ENCODE measurements around the gene TP53BP1.
A peak's percentile ranks its signal among the peaks of the same experiment; 100 is the strongest.
"Not testable (repeated sequence)": the region's sequence is repeated elsewhere in the genome, so short reads cannot be mapped to it uniquely, and the experiment has no call there.

The TP53BP1 gene, protein sequence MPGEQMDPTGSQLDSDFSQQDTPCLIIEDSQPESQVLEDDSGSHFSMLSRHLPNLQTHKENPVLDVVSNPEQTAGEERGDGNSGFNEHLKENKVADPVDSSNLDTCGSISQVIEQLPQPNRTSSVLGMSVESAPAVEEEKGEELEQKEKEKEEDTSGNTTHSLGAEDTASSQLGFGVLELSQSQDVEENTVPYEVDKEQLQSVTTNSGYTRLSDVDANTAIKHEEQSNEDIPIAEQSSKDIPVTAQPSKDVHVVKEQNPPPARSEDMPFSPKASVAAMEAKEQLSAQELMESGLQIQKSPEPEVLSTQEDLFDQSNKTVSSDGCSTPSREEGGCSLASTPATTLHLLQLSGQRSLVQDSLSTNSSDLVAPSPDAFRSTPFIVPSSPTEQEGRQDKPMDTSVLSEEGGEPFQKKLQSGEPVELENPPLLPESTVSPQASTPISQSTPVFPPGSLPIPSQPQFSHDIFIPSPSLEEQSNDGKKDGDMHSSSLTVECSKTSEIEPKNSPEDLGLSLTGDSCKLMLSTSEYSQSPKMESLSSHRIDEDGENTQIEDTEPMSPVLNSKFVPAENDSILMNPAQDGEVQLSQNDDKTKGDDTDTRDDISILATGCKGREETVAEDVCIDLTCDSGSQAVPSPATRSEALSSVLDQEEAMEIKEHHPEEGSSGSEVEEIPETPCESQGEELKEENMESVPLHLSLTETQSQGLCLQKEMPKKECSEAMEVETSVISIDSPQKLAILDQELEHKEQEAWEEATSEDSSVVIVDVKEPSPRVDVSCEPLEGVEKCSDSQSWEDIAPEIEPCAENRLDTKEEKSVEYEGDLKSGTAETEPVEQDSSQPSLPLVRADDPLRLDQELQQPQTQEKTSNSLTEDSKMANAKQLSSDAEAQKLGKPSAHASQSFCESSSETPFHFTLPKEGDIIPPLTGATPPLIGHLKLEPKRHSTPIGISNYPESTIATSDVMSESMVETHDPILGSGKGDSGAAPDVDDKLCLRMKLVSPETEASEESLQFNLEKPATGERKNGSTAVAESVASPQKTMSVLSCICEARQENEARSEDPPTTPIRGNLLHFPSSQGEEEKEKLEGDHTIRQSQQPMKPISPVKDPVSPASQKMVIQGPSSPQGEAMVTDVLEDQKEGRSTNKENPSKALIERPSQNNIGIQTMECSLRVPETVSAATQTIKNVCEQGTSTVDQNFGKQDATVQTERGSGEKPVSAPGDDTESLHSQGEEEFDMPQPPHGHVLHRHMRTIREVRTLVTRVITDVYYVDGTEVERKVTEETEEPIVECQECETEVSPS (N-terminal part only)

GRCh38 chr15:43492673-43493601, at the start of gene TP53BP1:
TP53BP1 (minus strand) TSS chr15:43493156; CDS start chr15:43493043, 113 bp downstream.
- peak; percentile 90 to 95 (median 92) for DNase-seq

DNA sequence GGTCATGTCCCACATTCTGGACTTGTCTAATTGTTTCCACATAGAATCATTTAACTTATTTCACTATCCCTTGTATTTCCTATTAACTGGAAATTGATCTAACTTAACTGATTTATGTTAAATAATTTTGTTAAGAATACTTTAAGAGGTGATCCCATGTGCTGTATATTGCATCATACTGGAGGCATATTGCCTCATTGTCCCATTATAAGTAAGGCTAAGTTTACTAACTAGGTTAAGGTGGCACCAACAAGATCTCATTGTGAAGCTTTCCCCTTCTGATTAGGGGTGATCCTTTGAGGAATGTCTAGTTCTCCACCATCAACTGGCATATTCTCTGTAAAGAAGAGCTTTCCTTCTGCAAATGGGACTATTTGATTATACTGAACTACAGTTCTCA, 48.8 kb upstream of the TP53BP1 start:
- no peak for DNase-seq

DNA sequence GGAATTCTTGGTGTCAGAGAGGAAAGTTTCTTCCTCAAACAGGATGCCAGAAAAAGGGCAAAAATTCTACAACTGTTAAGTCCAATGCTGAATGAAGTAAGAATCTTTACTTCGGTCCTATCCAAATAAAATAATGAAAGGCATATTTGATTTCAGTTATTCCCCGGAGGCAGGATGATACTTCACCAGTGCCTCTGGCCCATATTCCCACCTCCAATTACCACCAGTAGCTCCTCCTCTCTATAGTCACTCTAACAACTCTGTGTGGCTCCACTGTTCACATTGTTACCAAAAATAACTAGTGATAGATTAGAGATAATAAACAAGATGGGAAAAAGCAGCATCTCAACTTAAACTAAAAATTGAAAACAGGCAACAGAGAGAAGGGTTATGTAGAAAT, 45.1 kb upstream of the TP53BP1 start:
- no peak for DNase-seq

GRCh38 chr15:43534897-43535296, 41.9 kb upstream of the TP53BP1 start:
- DNase-seq = no peak

DNA sequence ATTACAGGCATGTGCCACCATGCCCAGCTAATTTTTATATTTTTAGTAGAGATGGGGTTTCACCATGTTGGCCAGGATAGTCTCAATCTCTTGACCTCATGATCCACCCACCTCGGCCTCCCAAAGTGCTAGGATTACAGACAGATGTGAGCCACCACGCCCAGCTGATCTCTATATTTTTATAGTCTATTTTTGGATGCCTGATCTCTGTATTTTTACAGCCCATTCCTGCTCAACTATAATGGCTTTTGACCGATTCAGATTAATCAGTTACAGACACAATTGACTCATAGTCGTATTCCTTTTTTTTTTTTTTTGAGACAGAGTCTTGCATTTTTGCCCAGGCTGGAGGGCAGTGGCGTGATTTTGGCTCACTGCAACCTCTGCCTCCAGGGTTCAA, 39.9 kb upstream of the TP53BP1 start:
- DNase-seq = not testable (repeated sequence)

DNA sequence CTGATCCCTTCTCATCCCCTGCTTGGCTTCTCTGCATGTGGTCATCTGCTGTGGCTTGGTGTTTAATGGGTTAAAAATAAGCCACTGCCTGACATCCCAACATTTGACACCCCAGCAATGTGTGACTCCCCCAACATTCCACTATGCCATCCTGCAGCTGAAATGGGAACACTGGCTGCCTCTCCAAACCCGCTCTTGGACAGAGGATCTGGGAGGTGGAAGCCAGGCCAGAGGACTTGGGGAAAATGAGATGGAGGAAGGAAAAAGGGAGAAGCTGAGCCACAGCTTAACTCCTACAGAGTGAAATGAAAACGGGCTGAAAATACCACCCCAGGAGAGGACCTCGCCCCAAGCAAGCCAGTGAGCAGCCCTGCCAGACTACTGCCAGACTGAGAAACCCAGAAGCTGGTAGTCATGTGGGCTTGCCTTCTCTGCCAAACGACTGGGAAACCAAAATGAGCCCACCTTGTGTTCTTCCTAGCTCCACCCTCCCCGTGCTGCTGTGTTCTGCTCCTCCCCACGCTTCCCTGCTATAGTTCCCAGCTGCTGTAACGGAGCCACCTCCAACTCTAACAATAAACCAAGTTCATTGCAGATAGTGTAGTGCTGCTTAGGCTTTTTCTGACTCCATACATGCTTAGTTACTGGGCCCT, 38.2 kb upstream of the TP53BP1 start:
- DNase-seq = no peak

DNA sequence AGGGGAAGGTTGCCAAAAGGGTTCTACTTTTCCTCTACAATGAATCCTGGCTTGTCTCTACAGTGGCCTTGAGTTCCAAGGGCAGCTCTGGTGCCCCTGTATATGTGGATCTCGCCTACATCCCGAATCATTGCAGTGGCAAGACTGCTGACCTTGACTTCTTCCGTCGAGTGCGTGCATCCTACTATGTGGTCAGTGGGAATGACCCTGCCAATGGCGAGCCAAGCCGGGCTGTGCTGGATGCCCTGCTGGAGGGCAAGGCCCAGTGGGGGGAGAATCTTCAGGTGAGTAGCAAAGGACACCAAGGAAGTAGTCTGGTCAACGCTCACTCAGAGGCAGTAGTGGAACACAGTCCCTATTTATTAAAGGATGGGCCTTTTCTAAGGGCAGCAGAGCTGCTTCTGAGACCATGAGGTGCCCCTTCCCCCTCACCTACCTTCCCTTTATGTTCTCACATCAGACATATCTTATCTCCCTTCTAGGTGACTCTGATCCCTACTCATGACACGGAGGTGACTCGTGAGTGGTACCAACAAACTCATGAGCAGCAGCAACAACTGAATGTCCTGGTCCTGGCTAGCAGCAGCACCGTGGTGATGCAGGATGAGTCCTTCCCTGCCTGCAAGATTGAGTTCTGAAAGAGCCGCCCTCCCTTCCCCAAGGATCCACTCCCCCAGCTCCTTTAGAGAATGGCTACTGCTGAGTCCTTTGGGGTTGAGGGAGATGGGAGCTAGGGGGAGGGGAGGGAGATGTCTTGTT, 36.8 kb upstream of the TP53BP1 start:
- no peak for DNase-seq

- DNase-seq = no peak
These were observed 36.2 kb upstream of the TP53BP1 start for GRCh38 chr15:43529141-43529540.

DNA sequence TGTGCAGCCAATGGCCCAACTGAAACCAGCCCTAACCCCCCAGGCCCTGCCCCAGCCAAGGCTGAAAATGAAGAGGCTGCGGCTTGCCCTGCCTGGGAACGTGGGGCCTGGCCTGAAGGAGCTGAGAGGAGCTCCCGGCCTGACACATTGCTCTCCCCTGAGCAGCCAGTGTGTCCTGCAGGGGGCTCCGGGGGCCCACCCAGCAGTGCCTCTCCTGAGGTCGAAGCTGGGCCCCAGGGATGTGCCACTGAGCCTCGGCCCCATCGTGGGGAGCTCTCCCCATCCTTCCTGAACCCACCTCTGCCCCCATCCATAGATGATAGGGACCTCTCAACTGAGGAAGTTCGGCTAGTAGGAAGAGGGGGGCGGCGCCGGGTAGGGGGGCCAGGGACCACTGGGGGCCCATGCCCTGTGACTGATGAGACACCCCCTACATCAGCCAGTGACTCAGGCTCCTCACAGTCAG, 35.6 kb upstream of the TP53BP1 start:
- no peak for DNase-seq

DNA sequence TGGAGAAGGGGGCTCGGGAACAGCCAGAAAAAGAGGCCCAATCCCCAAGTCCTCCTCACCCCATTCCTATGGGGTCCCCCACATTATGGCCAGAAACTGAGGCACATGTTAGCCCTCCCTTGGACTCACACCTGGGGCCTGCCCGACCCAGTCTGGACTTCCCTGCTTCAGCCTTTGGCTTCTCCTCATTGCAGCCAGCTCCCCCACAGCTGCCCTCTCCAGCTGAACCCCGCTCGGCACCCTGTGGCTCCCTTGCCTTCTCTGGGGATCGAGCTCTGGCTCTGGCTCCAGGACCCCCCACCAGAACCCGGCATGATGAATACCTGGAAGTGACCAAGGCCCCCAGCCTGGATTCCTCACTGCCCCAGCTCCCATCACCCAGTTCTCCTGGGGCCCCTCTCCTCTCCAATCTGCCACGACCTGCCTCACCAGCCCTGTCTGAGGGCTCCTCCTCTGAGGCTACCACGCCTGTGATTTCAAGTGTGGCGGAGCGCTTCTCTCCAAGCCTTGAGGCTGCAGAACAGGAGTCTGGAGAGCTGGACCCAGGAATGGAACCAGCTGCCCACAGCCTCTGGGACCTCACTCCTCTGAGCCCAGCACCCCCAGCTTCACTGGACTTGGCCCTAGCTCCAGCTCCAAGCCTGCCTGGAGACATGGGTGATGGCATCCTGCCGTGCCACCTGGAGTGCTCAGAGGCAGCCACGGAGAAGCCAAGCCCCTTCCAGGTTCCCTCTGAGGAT, 35.0 kb upstream of the TP53BP1 start:
- DNase-seq = no peak

- DNase-seq = no peak
These were observed 34.3 kb upstream of the TP53BP1 start for GRCh38 chr15:43527016-43527801.

- DNase-seq = no peak
These were observed 33.4 kb upstream of the TP53BP1 start for GRCh38 chr15:43526261-43526930.

- no peak for DNase-seq
These were observed 32.2 kb upstream of the TP53BP1 start for GRCh38 chr15:43525131-43525530.

GRCh38 chr15:43524254-43524845, 31.4 kb upstream of the TP53BP1 start:
- no peak for DNase-seq

- DNase-seq = no peak
These were observed 30.7 kb upstream of the TP53BP1 start for GRCh38 chr15:43523646-43524045.

- DNase-seq = no peak
These were observed 29.3 kb upstream of the TP53BP1 start for GRCh38 chr15:43522247-43522646.

GRCh38 chr15:43521419-43521818, 28.5 kb upstream of the TP53BP1 start:
- no peak for DNase-seq

GRCh38 chr15:43520138-43520537, 27.2 kb upstream of the TP53BP1 start:
- DNase-seq = no peak

Data from stimulated activated naive CD4-positive, alpha-beta T cell (primary cell).